WTC11 (cell line): ENCODE results near the gene WLS. TPM values are rescaled to one million over a fixed set of nuclear protein-coding genes. Genes with fewer than 3 reads are reported as not detected.

Experiments used
- ATAC-seq: fragments of 200-7000 bp; cut with Tn5 transposase; 2 replicates; pipeline ENCODE4 v1.10.0; 2021; ENCODE audit warnings: mild to moderate bottlenecking, moderate library complexity
- CTCF ChIA-PET: fragments of 300-600 bp; sonication (Branson Sonifier 250); formaldehyde crosslinking; loops from one replicate; lab custom pipeline; 2021; ENCODE audit warnings: antibody characterized with exemption; lab: Charles Lee
- POLR2A ChIA-PET: fragments of 350-600 bp; sonication (Branson Sonifier 250); formaldehyde crosslinking; loops from one replicate; lab custom pipeline; 2021; ENCODE audit warnings: antibody characterized with exemption; lab: Charles Lee
- DNase-seq: peaks from one replicate; pipeline ENCODE4 v3.0.0; 2021; ENCODE audit warnings: low spot score
- H3K27ac Mint-ChIP-seq: 2 replicates; pipeline ENCODE4 v1.8.0; 2021; ENCODE audit warnings: mixed read lengths
- H3K27me3 Mint-ChIP-seq: 2 replicates; pipeline ENCODE4 v1.8.0; 2021; ENCODE audit warnings: low read depth, mild to moderate bottlenecking, moderate library complexity, mixed read lengths
- H3K36me3 Mint-ChIP-seq: 2 replicates; pipeline ENCODE4 v1.8.0; 2021; ENCODE audit warnings: mixed read lengths
- H3K4me1 Mint-ChIP-seq: 2 replicates; pipeline ENCODE4 v1.8.0; 2022; ENCODE audit warnings: mixed read lengths
- H3K4me3 Mint-ChIP-seq: 2 replicates; pipeline ENCODE4 v1.8.0; 2021; ENCODE audit warnings: mild to moderate bottlenecking, moderate library complexity, mixed read lengths
- H3K9me3 Mint-ChIP-seq: 2 replicates; pipeline ENCODE4 v1.8.0; 2021; ENCODE audit warnings: mixed read lengths
- ETV6 ChIP-seq: sonication (generic); formaldehyde crosslinking; IDR thresholded peaks from 2 replicates; pipeline ENCODE4 v1.8.1; 2022; ENCODE audit warnings: mild to moderate bottlenecking, missing genetic modification reagents
- GTF2I ChIP-seq: fragments of 250-450 bp; sonication (Bioruptor Pico); conservative IDR thresholded peaks from 2 replicates; pipeline ENCODE4 v1.4.0; 2021; ENCODE audit warnings: mild to moderate bottlenecking
- NFYB ChIP-seq: sonication (generic); formaldehyde crosslinking; conservative IDR thresholded peaks from 2 replicates; pipeline ENCODE4 v1.8.0; 2022; ENCODE audit warnings: low read depth, missing genetic modification reagents
- NR3C1 ChIP-seq: sonication (generic); formaldehyde crosslinking; conservative IDR thresholded peaks from 2 replicates; pipeline ENCODE4 v1.8.1; 2023; ENCODE audit warnings: low read depth, mild to moderate bottlenecking, missing genetic modification reagents
- OVOL2 ChIP-seq: fragments of 250-450 bp; sonication (Bioruptor Pico); IDR thresholded peaks from 2 replicates; pipeline ENCODE4 v1.9.0; 2021; ENCODE audit warnings: mild to moderate bottlenecking, borderline replicate concordance
- ZNF232 ChIP-seq: sonication (generic); formaldehyde crosslinking; IDR thresholded peaks from 2 replicates; pipeline ENCODE4 v1.8.0; 2022; ENCODE audit warnings: mild to moderate bottlenecking, missing genetic modification reagents
- total RNA-seq: library from RNA; stranded (reverse); gene quantifications from 3 replicates; pipeline ENCODE4 v1.2.3, GENCODE V29; 2021
- TF ChIP-seq, protein P1 (sequence below): sonication (generic); formaldehyde crosslinking; IDR thresholded peaks from 2 replicates; pipeline ENCODE4 v1.8.0; 2023; ENCODE audit warnings: missing genetic modification reagents
- TF ChIP-seq, protein P2 (sequence below): sonication (generic); formaldehyde crosslinking; IDR thresholded peaks from 2 replicates; pipeline ENCODE4 v1.8.1; 2023; ENCODE audit warnings: mild to moderate bottlenecking, missing genetic modification reagents, borderline replicate concordance
- TF ChIP-seq, protein P3 (sequence below): fragments of 200-600 bp; IDR thresholded peaks from 2 replicates; pipeline ENCODE4 v1.8.0; 2022; ENCODE audit warnings: antibody characterized with exemption
- TF ChIP-seq, protein P4 (sequence below): fragments of 250-450 bp; sonication (Bioruptor Pico); conservative IDR thresholded peaks from 2 replicates; pipeline ENCODE4 v1.9.0; 2021; ENCODE audit warnings: mild to moderate bottlenecking
- TF ChIP-seq, protein P5 (sequence below): sonication (generic); formaldehyde crosslinking; IDR thresholded peaks from 2 replicates; pipeline ENCODE4 v1.8.1; 2022; ENCODE audit warnings: low read depth, mild to moderate bottlenecking, moderate library complexity, missing genetic modification reagents, borderline replicate concordance
- TF ChIP-seq, protein P6 (sequence below): sonication (generic); formaldehyde crosslinking; IDR thresholded peaks from 2 replicates; pipeline ENCODE4 v1.8.1; 2023; ENCODE audit warnings: mild to moderate bottlenecking, missing genetic modification reagents
- TF ChIP-seq, protein P7 (sequence below): sonication (generic); formaldehyde crosslinking; IDR thresholded peaks from 2 replicates; pipeline ENCODE4 v1.8.0; 2022; ENCODE audit warnings: mild to moderate bottlenecking, missing genetic modification reagents

The WLS gene
- total RNA-seq, 1 experiment from 2014 or later = 4.5 TPM

DNA sequence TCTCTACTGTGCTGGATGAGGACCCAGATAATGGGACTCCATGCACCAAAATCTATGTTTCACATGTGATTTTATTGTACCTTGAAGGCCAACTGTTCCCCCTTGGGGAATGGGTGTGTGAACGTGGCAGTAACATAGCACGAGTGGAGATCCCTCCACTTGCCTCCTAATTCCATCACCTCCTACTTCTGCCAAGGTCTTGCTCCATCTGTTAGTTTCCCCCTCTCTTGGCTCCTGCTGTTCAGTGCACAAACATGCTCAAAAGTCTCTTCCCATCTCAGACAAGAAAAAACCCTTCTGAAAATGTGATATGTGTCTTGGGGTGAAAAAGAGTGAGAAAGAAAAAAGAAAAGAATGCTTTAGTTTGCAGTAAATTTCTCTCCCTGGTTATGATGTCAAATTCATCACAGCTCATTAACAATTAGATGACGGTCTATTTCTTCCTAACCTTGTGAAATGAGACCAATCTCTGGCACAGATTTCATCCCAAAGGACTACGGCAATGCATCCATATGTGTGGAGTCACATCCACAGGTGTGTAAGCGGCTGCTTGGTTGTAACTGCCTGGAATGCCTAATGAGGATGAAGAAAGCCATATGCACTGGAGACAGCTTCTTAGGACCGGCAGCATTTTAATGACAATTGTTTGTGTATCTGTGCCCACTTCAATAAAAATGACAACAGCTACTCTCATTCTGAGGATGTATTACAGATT, 102.6 kb downstream of the WLS start:
- H3K4me3 Mint-ChIP-seq = no peak overlapping the region
- no peaks in the 10 kb centered on the region; the same call in none of the 2 replicates for H3K27me3 Mint-ChIP-seq
- H3K36me3 Mint-ChIP-seq = no peaks in the 10 kb centered on the region
- CTCF ChIA-PET = interaction anchor here (0.8 to 2.8 kb wide), 4 partner anchors 9 to 12 kb away, joined by 3 to 15 read pairs (median 3); no protein-coding TSS in a partner anchor
- ATAC-seq (no peak), DNase-seq (no peak)
- H3K4me1 Mint-ChIP-seq = peaks cover 17% of the 10 kb centered on the region
- POLR2A ChIA-PET = no interaction called here
- TF ChIP-seq, protein P1, sequence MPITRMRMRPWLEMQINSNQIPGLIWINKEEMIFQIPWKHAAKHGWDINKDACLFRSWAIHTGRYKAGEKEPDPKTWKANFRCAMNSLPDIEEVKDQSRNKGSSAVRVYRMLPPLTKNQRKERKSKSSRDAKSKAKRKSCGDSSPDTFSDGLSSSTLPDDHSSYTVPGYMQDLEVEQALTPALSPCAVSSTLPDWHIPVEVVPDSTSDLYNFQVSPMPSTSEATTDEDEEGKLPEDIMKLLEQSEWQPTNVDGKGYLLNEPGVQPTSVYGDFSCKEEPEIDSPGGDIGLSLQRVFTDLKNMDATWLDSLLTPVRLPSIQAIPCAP (CRISPR knock-in tag) = no peak
- TF ChIP-seq, protein P2, sequence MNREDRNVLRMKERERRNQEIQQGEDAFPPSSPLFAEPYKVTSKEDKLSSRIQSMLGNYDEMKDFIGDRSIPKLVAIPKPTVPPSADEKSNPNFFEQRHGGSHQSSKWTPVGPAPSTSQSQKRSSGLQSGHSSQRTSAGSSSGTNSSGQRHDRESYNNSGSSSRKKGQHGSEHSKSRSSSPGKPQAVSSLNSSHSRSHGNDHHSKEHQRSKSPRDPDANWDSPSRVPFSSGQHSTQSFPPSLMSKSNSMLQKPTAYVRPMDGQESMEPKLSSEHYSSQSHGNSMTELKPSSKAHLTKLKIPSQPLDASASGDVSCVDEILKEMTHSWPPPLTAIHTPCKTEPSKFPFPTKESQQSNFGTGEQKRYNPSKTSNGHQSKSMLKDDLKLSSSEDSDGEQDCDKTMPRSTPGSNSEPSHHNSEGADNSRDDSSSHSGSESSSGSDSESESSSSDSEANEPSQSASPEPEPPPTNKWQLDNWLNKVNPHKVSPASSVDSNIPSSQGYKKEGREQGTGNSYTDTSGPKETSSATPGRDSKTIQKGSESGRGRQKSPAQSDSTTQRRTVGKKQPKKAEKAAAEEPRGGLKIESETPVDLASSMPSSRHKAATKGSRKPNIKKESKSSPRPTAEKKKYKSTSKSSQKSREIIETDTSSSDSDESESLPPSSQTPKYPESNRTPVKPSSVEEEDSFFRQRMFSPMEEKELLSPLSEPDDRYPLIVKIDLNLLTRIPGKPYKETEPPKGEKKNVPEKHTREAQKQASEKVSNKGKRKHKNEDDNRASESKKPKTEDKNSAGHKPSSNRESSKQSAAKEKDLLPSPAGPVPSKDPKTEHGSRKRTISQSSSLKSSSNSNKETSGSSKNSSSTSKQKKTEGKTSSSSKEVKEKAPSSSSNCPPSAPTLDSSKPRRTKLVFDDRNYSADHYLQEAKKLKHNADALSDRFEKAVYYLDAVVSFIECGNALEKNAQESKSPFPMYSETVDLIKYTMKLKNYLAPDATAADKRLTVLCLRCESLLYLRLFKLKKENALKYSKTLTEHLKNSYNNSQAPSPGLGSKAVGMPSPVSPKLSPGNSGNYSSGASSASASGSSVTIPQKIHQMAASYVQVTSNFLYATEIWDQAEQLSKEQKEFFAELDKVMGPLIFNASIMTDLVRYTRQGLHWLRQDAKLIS (CRISPR knock-in tag) = no peak
- TF ChIP-seq, protein P3, sequence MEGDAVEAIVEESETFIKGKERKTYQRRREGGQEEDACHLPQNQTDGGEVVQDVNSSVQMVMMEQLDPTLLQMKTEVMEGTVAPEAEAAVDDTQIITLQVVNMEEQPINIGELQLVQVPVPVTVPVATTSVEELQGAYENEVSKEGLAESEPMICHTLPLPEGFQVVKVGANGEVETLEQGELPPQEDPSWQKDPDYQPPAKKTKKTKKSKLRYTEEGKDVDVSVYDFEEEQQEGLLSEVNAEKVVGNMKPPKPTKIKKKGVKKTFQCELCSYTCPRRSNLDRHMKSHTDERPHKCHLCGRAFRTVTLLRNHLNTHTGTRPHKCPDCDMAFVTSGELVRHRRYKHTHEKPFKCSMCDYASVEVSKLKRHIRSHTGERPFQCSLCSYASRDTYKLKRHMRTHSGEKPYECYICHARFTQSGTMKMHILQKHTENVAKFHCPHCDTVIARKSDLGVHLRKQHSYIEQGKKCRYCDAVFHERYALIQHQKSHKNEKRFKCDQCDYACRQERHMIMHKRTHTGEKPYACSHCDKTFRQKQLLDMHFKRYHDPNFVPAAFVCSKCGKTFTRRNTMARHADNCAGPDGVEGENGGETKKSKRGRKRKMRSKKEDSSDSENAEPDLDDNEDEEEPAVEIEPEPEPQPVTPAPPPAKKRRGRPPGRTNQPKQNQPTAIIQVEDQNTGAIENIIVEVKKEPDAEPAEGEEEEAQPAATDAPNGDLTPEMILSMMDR = no peak
- TF ChIP-seq, protein P4, sequence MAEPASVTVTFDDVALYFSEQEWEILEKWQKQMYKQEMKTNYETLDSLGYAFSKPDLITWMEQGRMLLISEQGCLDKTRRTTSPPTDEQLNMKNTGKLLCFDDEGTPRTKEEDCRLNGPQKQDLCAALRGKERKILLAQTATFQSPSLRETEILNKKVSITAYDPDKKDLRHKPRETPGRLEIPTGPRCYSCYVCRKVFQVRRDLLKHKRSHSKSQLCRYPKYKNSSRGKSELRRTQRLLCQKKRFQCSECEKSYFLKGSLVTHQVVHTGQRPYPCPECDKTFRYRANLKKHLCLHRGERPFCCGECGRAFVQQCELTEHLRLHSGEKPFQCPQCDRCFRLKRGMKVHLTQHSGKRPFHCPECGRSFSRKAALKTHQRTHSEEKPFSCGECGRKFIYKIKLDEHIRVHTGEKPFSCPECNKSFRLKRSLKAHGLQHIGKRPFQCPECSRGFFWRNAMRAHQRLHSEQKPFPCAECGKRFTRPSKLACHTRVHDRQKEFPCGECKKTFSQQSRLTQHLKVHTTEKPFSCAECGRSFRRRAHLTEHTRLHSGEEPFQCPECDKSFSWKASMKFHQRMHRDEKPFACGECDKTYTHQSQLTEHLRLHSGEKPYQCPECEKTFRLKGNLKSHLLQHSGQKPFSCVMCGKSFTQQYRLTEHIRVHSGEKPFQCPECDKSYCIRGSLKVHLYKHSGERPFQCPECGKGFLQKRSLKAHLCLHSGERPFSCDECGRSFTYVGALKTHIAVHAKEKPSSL (CRISPR knock-in tag) = no peak
- no peak for TF ChIP-seq OVOL2 (CRISPR knock-in tag)
- no peak for TF ChIP-seq GTF2I (CRISPR knock-in tag)
- TF ChIP-seq, protein P5, sequence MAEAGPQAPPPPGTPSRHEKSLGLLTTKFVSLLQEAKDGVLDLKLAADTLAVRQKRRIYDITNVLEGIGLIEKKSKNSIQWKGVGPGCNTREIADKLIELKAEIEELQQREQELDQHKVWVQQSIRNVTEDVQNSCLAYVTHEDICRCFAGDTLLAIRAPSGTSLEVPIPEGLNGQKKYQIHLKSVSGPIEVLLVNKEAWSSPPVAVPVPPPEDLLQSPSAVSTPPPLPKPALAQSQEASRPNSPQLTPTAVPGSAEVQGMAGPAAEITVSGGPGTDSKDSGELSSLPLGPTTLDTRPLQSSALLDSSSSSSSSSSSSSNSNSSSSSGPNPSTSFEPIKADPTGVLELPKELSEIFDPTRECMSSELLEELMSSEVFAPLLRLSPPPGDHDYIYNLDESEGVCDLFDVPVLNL (CRISPR knock-in tag) = no peak
- TF ChIP-seq ETV6 (CRISPR knock-in tag) = no peak
- TF ChIP-seq, protein P6, sequence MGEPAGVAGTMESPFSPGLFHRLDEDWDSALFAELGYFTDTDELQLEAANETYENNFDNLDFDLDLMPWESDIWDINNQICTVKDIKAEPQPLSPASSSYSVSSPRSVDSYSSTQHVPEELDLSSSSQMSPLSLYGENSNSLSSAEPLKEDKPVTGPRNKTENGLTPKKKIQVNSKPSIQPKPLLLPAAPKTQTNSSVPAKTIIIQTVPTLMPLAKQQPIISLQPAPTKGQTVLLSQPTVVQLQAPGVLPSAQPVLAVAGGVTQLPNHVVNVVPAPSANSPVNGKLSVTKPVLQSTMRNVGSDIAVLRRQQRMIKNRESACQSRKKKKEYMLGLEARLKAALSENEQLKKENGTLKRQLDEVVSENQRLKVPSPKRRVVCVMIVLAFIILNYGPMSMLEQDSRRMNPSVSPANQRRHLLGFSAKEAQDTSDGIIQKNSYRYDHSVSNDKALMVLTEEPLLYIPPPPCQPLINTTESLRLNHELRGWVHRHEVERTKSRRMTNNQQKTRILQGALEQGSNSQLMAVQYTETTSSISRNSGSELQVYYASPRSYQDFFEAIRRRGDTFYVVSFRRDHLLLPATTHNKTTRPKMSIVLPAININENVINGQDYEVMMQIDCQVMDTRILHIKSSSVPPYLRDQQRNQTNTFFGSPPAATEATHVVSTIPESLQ (CRISPR knock-in tag) = no peak
- no peak for TF ChIP-seq NR3C1 (CRISPR knock-in tag)
- no peak for TF ChIP-seq NFYB
- TF ChIP-seq, protein P7, sequence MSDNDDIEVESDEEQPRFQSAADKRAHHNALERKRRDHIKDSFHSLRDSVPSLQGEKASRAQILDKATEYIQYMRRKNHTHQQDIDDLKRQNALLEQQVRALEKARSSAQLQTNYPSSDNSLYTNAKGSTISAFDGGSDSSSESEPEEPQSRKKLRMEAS (CRISPR knock-in tag) = no peak
- TF ChIP-seq ZNF232 (CRISPR knock-in tag) = no peak
- no peaks in the 10 kb centered on the region for H3K9me3 Mint-ChIP-seq
- H3K27ac Mint-ChIP-seq = no peak overlapping the region
